Ectodermal cell (in vitro differentiated cells): ENCODE results near the gene TAF3.

Source experiments
- H3K27ac ChIP-seq: 2 replicates; pipeline ENCODE4 v1.7.0; 2013; ENCODE audit warnings: mild to moderate bottlenecking, low read depth, low read length; ENCODE audit not compliant: insufficient read depth, poor library complexity, severe bottlenecking
- H3K27me3 ChIP-seq: 2 replicates; pipeline ENCODE4 v1.7.0; 2013; ENCODE audit warnings: mild to moderate bottlenecking, low read length; ENCODE audit not compliant: insufficient read depth, control insufficient read depth, poor library complexity, severe bottlenecking
- H3K36me3 ChIP-seq: one replicate; pipeline ENCODE4 v1.7.0; 2013; ENCODE audit warnings: low read length; ENCODE audit not compliant: control insufficient read depth, insufficient read depth
- H3K4me1 ChIP-seq: one replicate; pipeline ENCODE4 v1.7.0; 2013; ENCODE audit warnings: low read length; ENCODE audit not compliant: control insufficient read depth, insufficient read depth
- H3K4me3 ChIP-seq: 2 replicates; pipeline ENCODE4 v1.7.0; 2013; ENCODE audit warnings: low read depth, low read length, control low read depth; ENCODE audit not compliant: insufficient read depth
- H3K9me3 ChIP-seq: 2 replicates; pipeline ENCODE4 v1.7.0; 2013; ENCODE audit warnings: mild to moderate bottlenecking, low read length, moderate library complexity; ENCODE audit not compliant: control insufficient read depth
- WGBS, 2 experiments: methylation state at CpG; one replicate each; pipeline ENCODE4 v1.1.7; 2013; ENCODE audit warnings: missing lambda C conversion rate in 2 of 2; 5-methylcytosine and 5-hydroxymethylcytosine counted together

The TAF3 gene

GRCh38 chr10:8060704-8061121 is 242.4 kb downstream of the TAF3 start:
- Histone ChIP-seq H3K9me3 (no peaks in the 10 kb centered on the region), H3K4me1 (peaks cover 59% of the 10 kb centered on the region), H3K27ac (no peak overlapping the region), H3K4me3 (no peak overlapping the region), H3K36me3 (no peaks in the 10 kb centered on the region), H3K27me3 (peaks cover 100% of the 10 kb centered on the region)
- WGBS, 2 experiments, result 13 to 14% methylated on average over 9 to 10 of the region's 10 CpGs

GRCh38 chr10:8061274-8062211 is 243.2 kb downstream of the TAF3 start:
- no peaks in the 10 kb centered on the region for H3K9me3 ChIP-seq
- 31 to 34% methylated on average over 17 of the region's 17 CpGs for WGBS, 2 experiments
- peaks cover 60% of the 10 kb centered on the region for H3K4me1 ChIP-seq
- no peak overlapping the region for H3K27ac ChIP-seq
- H3K4me3 ChIP-seq, result no peak overlapping the region
- peaks cover 95% of the 10 kb centered on the region for H3K27me3 ChIP-seq
- H3K36me3 ChIP-seq, result no peaks in the 10 kb centered on the region

- H3K36me3 ChIP-seq, result no peaks in the 10 kb centered on the region
- H3K9me3 ChIP-seq, result no peaks in the 10 kb centered on the region
- 6% methylated on average over 15 of the region's 15 CpGs for WGBS, 2 experiments
- no peak overlapping the region for H3K27ac ChIP-seq
- H3K4me3 ChIP-seq, result no peak overlapping the region
- H3K4me1 ChIP-seq, result peaks cover 60% of the 10 kb centered on the region
- H3K27me3 ChIP-seq, result peaks cover 79% of the 10 kb centered on the region
Measured at GRCh38 chr10:8063128-8063908, 245.0 kb downstream of the TAF3 start.

- Histone ChIP-seq H3K27me3 (peaks cover 72% of the 10 kb centered on the region), H3K36me3 (no peaks in the 10 kb centered on the region), H3K9me3 (no peaks in the 10 kb centered on the region), H3K27ac (no peak overlapping the region), H3K4me1 (peaks cover 60% of the 10 kb centered on the region), H3K4me3 (no peak overlapping the region)
- WGBS, 2 experiments, result 13 to 17% methylated on average over 13 of the region's 13 CpGs
Measured at GRCh38 chr10:8063935-8064334, 245.6 kb downstream of the TAF3 start.

GRCh38 chr10:8064436-8064835 is 246.1 kb downstream of the TAF3 start:
- H3K4me3 ChIP-seq, result no peak overlapping the region
- H3K9me3 ChIP-seq, result no peaks in the 10 kb centered on the region
- WGBS, 2 experiments, result 7 to 12% methylated on average over 5 of the region's 5 CpGs
- no peaks in the 10 kb centered on the region for H3K36me3 ChIP-seq
- no peak overlapping the region for H3K27ac ChIP-seq
- H3K4me1 ChIP-seq, result peaks cover 57% of the 10 kb centered on the region
- peaks cover 67% of the 10 kb centered on the region for H3K27me3 ChIP-seq

GRCh38 chr10:8065651-8066050 is 247.3 kb downstream of the TAF3 start:
- H3K27ac ChIP-seq, result no peak overlapping the region
- H3K27me3 ChIP-seq, result peaks cover 55% of the 10 kb centered on the region
- no peaks in the 10 kb centered on the region for H3K36me3 ChIP-seq

GRCh38 chr10:8066124-8066523 is 247.8 kb downstream of the TAF3 start:
- H3K27me3 ChIP-seq, result peaks cover 51% of the 10 kb centered on the region

More at GRCh38 chr10:8065651-8066050, 247.3 kb downstream of the TAF3 start:
- H3K4me3 ChIP-seq, result no peak overlapping the region
- WGBS, 2 experiments, result 67% methylated on average over 1 of the region's 2 CpGs; no CpG with 5 or more reads in 1 of the 2 experiments
- peaks cover 45% of the 10 kb centered on the region for H3K4me1 ChIP-seq
- no peaks in the 10 kb centered on the region for H3K9me3 ChIP-seq

More at GRCh38 chr10:8066124-8066523, 247.8 kb downstream of the TAF3 start:
- no peak overlapping the region for H3K27ac ChIP-seq
- H3K4me3 ChIP-seq, result no peak overlapping the region
- H3K4me1 ChIP-seq, result peaks cover 40% of the 10 kb centered on the region
- H3K9me3 ChIP-seq, result no peaks in the 10 kb centered on the region
- WGBS, 2 experiments, result 86% methylated on average over 1 of the region's 1 CpG
- no peaks in the 10 kb centered on the region for H3K36me3 ChIP-seq
